H9 (cell line): ENCODE data around the gene CMTM8. TPM values are rescaled to one million over a fixed set of nuclear protein-coding genes. Genes with fewer than 3 reads are reported as not detected.

Source experiments
- DNase-seq: peaks from one replicate; pipeline ENCODE4 v3.0.0-alpha.2; 2017
- H2AFZ ChIP-seq: one replicate; pipeline ENCODE4 v1.6.1; 2013; ENCODE audit warnings: mild to moderate bottlenecking, low read length, control low read depth, moderate library complexity
- H2AK5ac ChIP-seq: 2 replicates; pipeline ENCODE4 v1.6.1; 2013; ENCODE audit warnings: low read length, control low read depth, mixed read lengths; ENCODE audit not compliant: insufficient read length
- H2BK120ac ChIP-seq: one replicate; pipeline ENCODE4 v1.6.1; 2013; ENCODE audit warnings: low read depth, mild to moderate bottlenecking, low read length, control low read depth, inconsistent platforms; ENCODE audit not compliant: poor library complexity, severe bottlenecking
- H2BK12ac ChIP-seq: 2 replicates; pipeline ENCODE4 v1.6.1; 2013; ENCODE audit warnings: low read length, control low read depth, mixed read lengths, low read depth; ENCODE audit not compliant: insufficient read length
- H2BK15ac ChIP-seq: 2 replicates; pipeline ENCODE4 v1.6.1; 2013; ENCODE audit warnings: low read depth, low read length, control low read depth
- H2BK20ac ChIP-seq: one replicate; pipeline ENCODE4 v1.6.1; 2013; ENCODE audit warnings: low read depth, mild to moderate bottlenecking, low read length, control low read depth, inconsistent platforms; ENCODE audit not compliant: poor library complexity, severe bottlenecking
- H2BK5ac ChIP-seq: 2 replicates; pipeline ENCODE4 v1.6.1; 2013; ENCODE audit warnings: low read length, control low read depth, mixed read lengths; ENCODE audit not compliant: insufficient read length
- H3K14ac ChIP-seq: 2 replicates; pipeline ENCODE4 v1.6.1; 2013; ENCODE audit warnings: low read length, control low read depth; ENCODE audit not compliant: insufficient read depth
- H3K18ac ChIP-seq: 2 replicates; pipeline ENCODE4 v1.6.1; 2013; ENCODE audit warnings: low read depth, mild to moderate bottlenecking, mixed read lengths, low read length, control low read depth; ENCODE audit not compliant: insufficient read length
- H3K23ac ChIP-seq: 2 replicates; pipeline ENCODE4 v1.6.1; 2013; ENCODE audit warnings: low read length, control low read depth, mixed read lengths, low read depth; ENCODE audit not compliant: insufficient read length
- H3K23me2 ChIP-seq: 2 replicates; pipeline ENCODE4 v1.6.1; 2013; ENCODE audit warnings: low read depth, mild to moderate bottlenecking, mixed read lengths, low read length, control low read depth; ENCODE audit not compliant: insufficient read length, poor library complexity, severe bottlenecking
- H3K27ac ChIP-seq: 2 replicates; pipeline ENCODE4 v1.5.1; 2013; ENCODE audit warnings: low read length, control low read depth, mixed read lengths, low read depth; ENCODE audit not compliant: insufficient read length
- H3K27me3 ChIP-seq: 2 replicates; pipeline ENCODE4 v1.6.1; 2013; ENCODE audit warnings: low read length, control low read depth, inconsistent platforms; ENCODE audit not compliant: insufficient read depth
- H3K4ac ChIP-seq: 2 replicates; pipeline ENCODE4 v1.6.1; 2013; ENCODE audit warnings: low read depth, mild to moderate bottlenecking, control low read depth, inconsistent platforms, low read length, moderate library complexity
- H3K4me1 ChIP-seq: 2 replicates; pipeline ENCODE4 v1.6.1; 2013; ENCODE audit warnings: low read length, control low read depth, inconsistent platforms; ENCODE audit not compliant: insufficient read depth
- H3K4me2 ChIP-seq: 2 replicates; pipeline ENCODE4 v1.6.1; 2013; ENCODE audit warnings: low read length, control low read depth, mixed read lengths; ENCODE audit not compliant: insufficient read length, insufficient read depth
- H3K56ac ChIP-seq: 2 replicates; pipeline ENCODE4 v1.6.1; 2013; ENCODE audit warnings: low read depth, mild to moderate bottlenecking, mixed read lengths, low read length, control low read depth; ENCODE audit not compliant: insufficient read length
- H3K79me1 ChIP-seq: 2 replicates; pipeline ENCODE4 v1.6.1; 2013; ENCODE audit warnings: low read depth, mild to moderate bottlenecking, moderate library complexity, low read length, control low read depth, inconsistent platforms; ENCODE audit not compliant: insufficient read depth, poor library complexity, severe bottlenecking
- H3K79me2 ChIP-seq: 2 replicates; pipeline ENCODE4 v1.6.1; 2013; ENCODE audit warnings: low read length, control low read depth, inconsistent platforms; ENCODE audit not compliant: insufficient read depth
- H3K9ac ChIP-seq: 2 replicates; pipeline ENCODE4 v1.6.1; 2013; ENCODE audit warnings: low read length, control low read depth, mixed read lengths; ENCODE audit not compliant: insufficient read length; ENCODE audit errors: extremely low read depth
- H3K9me3 ChIP-seq: one replicate; pipeline ENCODE4 v1.6.1; 2013; ENCODE audit warnings: low read depth, low read length, inconsistent platforms; ENCODE audit not compliant: control insufficient read depth
- H3T11ph ChIP-seq: one replicate; pipeline ENCODE4 v1.6.1; 2013; ENCODE audit warnings: mild to moderate bottlenecking, low read length, control low read depth, inconsistent platforms
- H4K20me1 ChIP-seq: one replicate; pipeline ENCODE4 v1.6.1; 2013; ENCODE audit not compliant: control insufficient read depth, insufficient read length, insufficient read depth
- H4K5ac ChIP-seq: 2 replicates; pipeline ENCODE4 v1.6.1; 2013; ENCODE audit warnings: low read depth, mild to moderate bottlenecking, mixed read lengths, low read length, control low read depth; ENCODE audit not compliant: insufficient read length
- H4K8ac ChIP-seq: replicated peaks from 2 replicates; pipeline ENCODE4 v1.6.1; 2013; ENCODE audit warnings: low read length, control low read depth, mixed read lengths, low read depth; ENCODE audit not compliant: insufficient read length
- H4K91ac ChIP-seq: 2 replicates; pipeline ENCODE4 v1.6.1; 2013; ENCODE audit warnings: low read depth, mild to moderate bottlenecking, moderate library complexity, mixed read lengths, low read length, control low read depth; ENCODE audit not compliant: insufficient read length
- H3K27ac Mint-ChIP-seq, 3 experiments: 2 replicates in 2 of 3; 3 replicates in 1 of 3; pipeline ENCODE4 v1.8.0; 2020 to 2021; ENCODE audit warnings: mixed read lengths in 3 of 3, mild to moderate bottlenecking in 1 of 3, moderate library complexity in 1 of 3
- H3K27me3 Mint-ChIP-seq: 2 replicates; pipeline ENCODE4 v1.8.0; 2021; ENCODE audit warnings: low read depth, mild to moderate bottlenecking, moderate library complexity, mixed read lengths
- H3K36me3 Mint-ChIP-seq, 3 experiments: 2 replicates in 2 of 3; 3 replicates in 1 of 3; pipeline ENCODE4 v1.8.0; 2020 to 2021; ENCODE audit warnings: low read depth in 3 of 3, mixed read lengths in 3 of 3; ENCODE audit not compliant: insufficient read depth in 1 of 3
- H3K4me1 Mint-ChIP-seq, 2 experiments: 2 replicates each; pipeline ENCODE4 v1.8.0; 2020; ENCODE audit warnings: mixed read lengths in 2 of 2
- H3K4me3 Mint-ChIP-seq, 2 experiments: 2 replicates in 1 of 2; 3 replicates in 1 of 2; pipeline ENCODE4 v1.8.0; 2020 to 2021; ENCODE audit warnings: mild to moderate bottlenecking in 2 of 2, mixed read lengths in 2 of 2, moderate library complexity in 1 of 2
- H3K9me3 Mint-ChIP-seq, 2 experiments: 2 replicates in 1 of 2; 3 replicates in 1 of 2; pipeline ENCODE4 v1.8.0; 2020; ENCODE audit warnings: mild to moderate bottlenecking in 2 of 2, mixed read lengths in 2 of 2, moderate library complexity in 1 of 2
- CTCF ChIP-seq: fragments of 200-600 bp; sonication (generic); conservative IDR thresholded peaks from 3 replicates; pipeline ENCODE4 v1.8.0; 2021; ENCODE audit warnings: antibody characterized with exemption, mild to moderate bottlenecking
- WGBS: extraction: QIAGEN DNeasy Blood & Tissue Kit; methylation state at CpG from one replicate; pipeline ENCODE4 v1.1.7; 2013; ENCODE audit warnings: missing lambda C conversion rate, low lambda C conversion rate, mixed read lengths; ENCODE audit not compliant: insufficient read length; ENCODE audit errors: extremely low coverage; 5-methylcytosine and 5-hydroxymethylcytosine counted together
- total RNA-seq: library from RNA; stranded (reverse); gene quantifications from 2 replicates; pipeline ENCODE4 v1.2.1, GENCODE V29; 2021

The CMTM8 gene
- total RNA-seq, 1 experiment from 2014 or later: 4.0 TPM

- no peaks in the 10 kb centered on the region for H3K79me2 ChIP-seq
- H3K23me2 ChIP-seq: no peaks in the 10 kb centered on the region
- Mint-ChIP-seq H3K4me1 (peaks cover 43 to 50% of the 10 kb centered on the region in 2 experiments), H3K9me3 (no peaks in the 10 kb centered on the region), H3K4me3 (no peak overlapping the region), H3K36me3 (peaks cover 0 to 2% (median 0%) of the 10 kb centered on the region in 3 experiments; a peak in 2 of 7 replicates), H3K27ac (peak overlapping the region in 1 of 3 experiments; percentile 84; a peak in 2 of 7 replicates), H3K27me3 (no peaks in the 10 kb centered on the region)
- no peak overlapping the region for H4K8ac ChIP-seq
- TF ChIP-seq CTCF: no peak
- no peak overlapping the region for H2BK12ac ChIP-seq
- no peak overlapping the region for H3K9ac ChIP-seq
- no peak overlapping the region for H3K4ac ChIP-seq
- H3K79me1 ChIP-seq: no peaks in the 10 kb centered on the region
- no peak overlapping the region for H2BK120ac ChIP-seq
- no peak overlapping the region for H3K23ac ChIP-seq
- H3K27me3 ChIP-seq: no peaks in the 10 kb centered on the region
- H2AFZ ChIP-seq: no peak overlapping the region
- H3T11ph ChIP-seq: no peak overlapping the region
- H4K91ac ChIP-seq: no peak overlapping the region
- no peak overlapping the region for H3K56ac ChIP-seq
- no peak overlapping the region for H4K5ac ChIP-seq
- H4K20me1 ChIP-seq: no peaks in the 10 kb centered on the region
- H2BK20ac ChIP-seq: no peak overlapping the region
- no peaks in the 10 kb centered on the region for H3K9me3 ChIP-seq
- H3K4me2 ChIP-seq: no peak overlapping the region
- no peak overlapping the region for H2BK5ac ChIP-seq
- H3K14ac ChIP-seq: no peak overlapping the region
- WGBS: no CpG with 5 or more reads among the region's 2 CpGs
- H2BK15ac ChIP-seq: no peak overlapping the region
- H3K18ac ChIP-seq: no peak overlapping the region
- no peak overlapping the region for H3K27ac ChIP-seq
- no peak overlapping the region for H2AK5ac ChIP-seq
- peaks cover 6% of the 10 kb centered on the region; the same call in 1 of the 2 replicates for H3K4me1 ChIP-seq
- DNase-seq: no peak
Observed at GRCh38 chr3:32316319-32316718, 77.8 kb downstream of the CMTM8 start.
